ENCODE results near the gene CSNK1D.
"Not testable (repeated sequence)": the region's sequence is repeated elsewhere in the genome, so short reads cannot be mapped to it uniquely, and the experiment has no call there.

The CSNK1D gene

DNA sequence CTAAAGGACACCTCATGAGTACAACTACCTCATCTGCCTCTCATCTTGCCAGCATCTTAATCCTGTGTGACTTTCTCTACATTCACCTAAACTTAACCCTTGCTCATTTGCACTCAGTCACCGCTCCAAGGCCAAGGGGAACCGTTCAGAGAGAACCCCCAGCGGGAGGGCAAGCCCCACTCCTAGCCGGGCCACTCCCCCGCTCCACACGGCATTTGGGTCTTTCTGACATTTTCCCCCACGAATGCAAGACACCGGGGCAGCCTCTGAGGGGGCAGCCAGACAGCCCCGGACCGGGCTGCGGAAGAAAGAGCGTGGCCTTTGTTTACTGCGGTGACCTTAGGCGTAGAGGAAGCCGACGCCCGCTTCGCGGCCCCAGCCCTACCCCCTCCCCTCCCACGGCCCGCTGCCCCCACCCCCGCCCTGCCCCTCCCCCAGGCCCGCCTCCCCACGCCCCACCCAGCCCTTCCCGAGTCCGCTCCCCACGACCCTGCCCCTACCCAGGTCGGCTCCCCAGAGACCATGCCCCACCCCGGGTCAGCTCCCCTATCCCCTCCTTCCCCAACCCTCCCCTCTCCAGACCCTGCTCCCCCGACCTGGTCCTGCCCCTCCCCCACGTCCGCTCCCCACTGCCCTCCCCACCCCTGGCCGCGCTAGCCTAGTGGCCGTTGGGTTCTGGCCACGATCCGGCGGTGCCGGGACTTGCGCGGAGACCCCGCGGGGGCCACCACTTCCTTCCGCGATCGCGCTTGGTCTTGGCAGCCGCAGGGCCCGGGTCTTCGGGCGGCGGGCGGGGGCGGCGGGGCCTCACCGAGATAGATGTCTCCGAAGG, 789 bp downstream of the CSNK1D start:
- no peak for DNase-seq

DNA sequence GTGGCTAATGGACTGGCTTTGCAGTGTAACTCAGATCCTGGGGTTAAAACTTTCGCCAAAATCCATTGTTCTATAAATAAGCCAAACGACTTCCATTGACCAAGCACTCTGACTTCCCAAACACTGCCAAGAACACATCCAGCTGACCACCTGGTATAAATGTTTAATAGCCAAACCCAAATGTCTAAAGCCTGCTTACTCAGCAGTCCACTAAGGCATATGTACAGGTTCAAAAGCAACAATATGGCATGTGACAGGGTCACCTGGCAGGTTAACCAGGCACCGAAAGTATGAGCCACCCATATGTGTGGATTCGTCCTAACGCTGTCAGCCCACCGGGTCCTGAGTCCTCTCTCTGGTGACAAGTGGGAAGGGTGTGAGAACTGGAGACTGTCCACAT, 2.1 kb downstream of the CSNK1D start:
- no peak for DNase-seq

DNA sequence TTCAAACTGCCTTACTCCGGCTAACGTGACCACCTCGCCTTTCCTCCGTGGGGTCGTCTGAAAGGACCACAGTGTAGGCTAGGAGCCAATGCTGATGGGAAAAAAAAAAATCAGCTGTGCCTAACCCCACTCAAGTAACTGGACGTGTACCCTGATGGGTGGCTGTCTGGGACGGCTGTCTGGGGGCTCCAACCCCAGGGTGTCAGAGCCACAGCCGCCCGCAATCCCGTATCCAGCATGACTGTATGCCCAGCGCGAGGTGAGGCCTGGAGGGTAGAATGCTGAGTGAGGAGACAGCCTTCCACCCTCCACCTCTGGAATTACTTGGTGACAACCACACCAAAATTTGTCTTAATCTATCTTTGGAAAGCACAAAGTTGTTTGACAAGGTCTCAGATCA, 2.8 kb downstream of the CSNK1D start:
- no peak for DNase-seq

DNA sequence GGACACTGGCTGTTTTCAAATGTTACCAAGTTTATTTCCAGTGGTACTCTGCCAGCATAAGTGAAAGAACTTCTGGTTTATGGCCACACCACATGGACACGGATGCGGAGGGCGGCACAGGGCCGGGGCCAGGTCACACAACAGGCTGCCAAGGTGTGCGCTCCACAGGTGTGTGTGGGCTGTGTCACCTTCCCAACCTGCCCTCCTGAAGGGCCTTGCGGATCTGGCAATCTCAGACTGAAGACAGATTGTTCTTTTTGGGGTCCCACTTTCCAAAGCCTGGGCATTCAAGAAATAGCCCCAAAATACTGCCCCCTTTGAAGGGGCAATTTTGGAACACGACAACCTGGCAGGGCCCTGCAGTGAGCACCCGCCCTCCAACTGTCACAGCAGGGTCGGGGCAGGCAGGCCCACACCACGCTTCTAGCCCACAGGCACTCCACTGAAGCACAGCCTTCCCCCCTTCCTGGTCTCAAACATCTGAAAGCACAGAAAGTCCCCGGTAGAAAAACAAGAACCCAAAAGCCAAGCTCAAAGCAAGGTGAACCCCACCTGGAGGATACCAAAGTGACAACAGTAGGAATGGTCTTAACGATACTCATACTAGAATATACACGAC, 3.5 kb downstream of the CSNK1D start:
- DNase-seq, result no peak

DNA sequence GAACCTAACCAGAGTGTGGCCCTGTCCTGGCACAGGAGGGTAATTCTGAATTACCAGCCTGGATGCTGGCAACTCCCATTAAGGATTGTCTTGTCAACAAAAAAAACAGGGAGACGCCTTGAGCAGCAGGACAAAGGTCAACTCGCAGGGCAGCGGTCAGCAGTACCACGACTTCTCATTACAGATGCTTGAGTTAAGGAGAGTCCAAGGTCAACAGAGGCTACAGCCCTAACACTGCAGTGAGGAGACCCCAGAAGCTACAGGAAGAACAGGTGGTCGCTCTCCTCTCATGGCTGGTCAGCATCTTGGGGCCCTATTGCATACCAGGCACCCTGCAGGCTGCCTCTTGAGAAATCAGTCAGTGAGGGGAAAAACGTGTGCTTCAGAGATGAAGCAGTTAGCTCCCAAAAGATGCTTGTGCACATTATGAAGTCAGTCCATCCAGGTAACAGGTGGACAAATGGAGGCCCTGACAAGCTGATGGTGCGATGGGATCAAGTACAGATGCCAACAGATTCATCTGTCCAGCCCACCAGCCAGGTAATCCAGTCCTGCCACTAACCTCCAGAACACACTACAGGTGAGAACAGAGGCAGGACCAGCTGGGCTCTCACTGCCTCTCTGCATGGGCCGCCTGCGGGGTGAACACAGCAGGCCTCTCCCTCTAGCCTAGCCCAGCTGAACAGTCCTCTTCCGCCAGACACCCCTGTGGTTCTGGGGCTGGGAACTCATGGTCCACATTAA, 4.2 kb downstream of the CSNK1D start:
- no peak for DNase-seq

DNA sequence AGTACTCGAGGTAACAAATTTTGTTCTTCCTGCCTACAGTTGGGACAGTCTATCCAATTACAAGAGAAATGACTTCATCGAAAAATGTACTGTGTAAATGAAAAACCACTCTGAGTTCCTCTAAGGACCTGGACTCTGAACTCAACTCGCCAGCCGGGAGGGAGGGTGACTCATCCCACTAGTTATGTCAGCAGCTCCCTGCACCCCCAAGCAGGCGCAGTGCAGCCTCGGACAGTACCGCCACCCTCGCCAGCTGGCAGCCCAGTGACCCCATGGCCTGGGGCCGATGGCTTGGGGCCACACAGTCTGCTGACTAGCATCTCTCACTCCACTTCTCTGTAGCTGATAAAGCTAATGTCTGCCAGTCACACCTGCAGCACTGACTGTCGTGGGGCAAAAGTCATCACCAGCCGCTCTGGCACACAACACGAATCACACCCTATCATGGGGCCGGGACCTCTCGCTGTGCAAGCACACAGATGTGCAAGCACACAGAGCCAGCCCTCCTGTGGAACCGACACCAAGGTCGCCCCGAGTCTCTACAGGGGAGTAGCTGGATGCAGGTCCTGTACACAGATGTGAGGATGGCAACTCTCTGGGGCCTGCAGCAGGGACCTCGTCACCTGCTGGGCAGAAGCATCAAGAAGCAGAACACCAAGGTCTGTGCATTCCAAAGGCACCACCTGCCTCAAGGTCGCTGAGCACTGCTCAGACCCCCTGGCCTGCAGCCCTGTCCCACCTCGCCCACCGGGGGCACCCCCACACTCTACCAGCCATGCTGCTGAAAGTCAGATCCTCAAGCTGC, 5.7 kb downstream of the CSNK1D start:
- no peak for DNase-seq

DNA sequence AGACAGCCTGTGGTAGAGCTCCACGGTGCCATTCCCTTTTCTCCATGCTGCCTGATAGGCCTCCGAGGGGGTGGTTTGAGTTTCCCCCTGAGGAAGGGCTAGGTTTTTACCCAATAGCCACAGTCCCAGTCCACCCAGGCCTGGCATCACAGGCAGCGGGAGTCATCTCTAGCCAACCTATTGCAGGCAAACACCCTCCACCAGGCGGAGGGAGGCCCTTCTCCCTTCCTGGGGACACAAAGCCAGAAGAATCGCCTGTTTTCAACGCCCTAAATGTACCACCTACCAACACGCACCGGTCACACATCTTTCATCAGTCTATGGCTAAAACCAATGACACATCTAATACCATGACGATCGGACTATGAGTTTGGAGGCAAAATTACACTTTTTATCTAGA, 7.4 kb downstream of the CSNK1D start:
- no peak for DNase-seq

DNA sequence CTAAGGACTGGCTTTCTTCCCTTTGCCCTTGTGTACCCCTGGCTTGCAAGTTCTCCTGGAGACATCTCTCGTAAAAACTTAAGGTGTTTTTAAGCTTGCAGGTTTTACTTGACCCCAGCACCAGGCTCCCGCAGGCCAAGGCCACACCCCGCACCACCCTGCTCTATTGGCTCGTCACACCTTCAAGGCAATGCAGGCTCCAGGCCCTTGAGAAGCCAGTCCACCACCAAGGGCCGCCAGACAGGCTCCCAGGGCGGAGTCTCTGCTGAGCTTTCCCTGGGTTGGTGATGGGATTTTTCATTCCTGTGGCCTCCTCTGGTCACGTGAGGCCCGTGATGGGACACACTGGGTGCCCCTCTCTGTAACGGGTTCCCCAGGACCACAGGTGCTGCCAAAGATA, 9.9 kb downstream of the CSNK1D start:
- DNase-seq, result no peak

DNA sequence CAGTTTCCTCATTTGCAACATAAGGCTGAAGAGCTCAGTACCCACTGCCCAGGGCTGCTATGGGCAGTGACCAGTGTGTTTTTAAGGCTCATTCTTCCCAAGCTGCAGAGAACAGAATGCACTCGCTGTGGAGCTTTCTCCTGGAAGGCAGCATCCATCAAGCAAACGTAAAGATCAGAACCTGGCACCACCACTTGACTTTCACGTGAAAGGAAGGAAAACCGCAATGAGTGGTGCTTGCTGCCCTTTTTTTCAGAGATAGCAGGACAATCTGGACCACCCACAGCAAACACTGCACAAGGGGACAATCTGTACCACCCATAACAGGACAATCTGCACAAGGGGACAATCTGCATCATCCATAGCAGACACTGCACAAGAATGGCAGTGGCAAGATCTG, 11.2 kb downstream of the CSNK1D start:
- no peak for DNase-seq

DNA sequence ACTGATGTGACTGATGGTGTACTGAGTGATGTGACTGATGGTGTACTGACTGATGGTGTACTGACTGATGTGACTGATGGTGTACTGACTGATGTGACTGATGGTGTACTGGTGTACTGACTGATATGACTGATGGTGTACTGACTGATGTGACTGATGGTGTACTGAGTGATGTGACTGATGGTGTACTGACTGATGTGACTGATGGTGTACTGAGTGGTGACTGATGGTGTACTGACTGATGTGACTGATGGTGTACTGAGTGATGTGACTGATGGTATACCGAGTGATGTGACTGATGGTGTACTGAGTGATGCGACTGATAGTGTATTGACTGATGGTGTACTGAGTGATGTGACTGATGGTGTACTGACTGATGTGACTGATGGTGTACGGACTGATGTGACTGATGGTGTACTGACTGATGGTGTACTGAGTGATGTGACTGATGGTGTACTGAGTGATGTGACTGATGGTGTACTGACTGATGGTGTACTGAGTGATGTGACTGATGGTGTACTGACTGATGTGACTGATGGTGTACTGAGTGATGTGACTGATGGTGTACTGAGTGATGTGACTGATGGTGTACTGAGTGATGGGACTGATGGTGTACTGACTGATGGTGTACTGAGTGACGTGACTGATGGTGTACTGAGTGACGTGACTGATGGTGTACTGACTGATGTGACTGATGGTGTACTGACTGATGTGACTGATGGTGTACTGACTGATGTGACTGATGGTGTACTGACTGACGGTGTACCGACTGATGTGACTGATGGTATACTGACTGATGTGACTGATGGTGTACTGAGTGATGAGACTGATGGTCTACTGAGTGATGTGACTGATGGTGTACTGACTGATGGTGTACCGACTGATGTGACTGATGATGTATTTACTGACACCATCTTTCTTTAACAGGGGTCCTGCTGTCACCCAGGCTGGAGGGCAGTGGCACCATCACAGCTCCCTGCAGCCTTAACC, 13.2 kb downstream of the CSNK1D start:
- not testable (repeated sequence) for DNase-seq

DNA sequence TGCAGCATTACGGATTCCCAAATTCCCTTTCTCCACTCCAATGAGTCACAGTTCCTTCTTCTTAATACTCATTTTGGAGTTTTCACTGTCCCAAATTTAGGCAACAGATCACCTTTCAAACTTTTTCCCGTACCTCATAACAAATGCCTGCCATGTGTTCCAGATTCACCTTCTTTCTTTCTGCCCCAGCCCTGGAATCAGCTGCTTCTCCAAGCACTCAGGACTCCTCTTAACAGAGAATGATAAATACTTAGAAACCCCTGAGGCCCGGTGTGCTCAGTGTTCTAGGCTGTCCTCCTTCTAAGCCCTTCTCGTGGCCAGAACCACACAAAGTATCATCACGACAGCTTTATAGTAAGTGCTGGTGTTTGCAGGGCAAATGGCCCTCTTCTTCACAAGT, 14.9 kb downstream of the CSNK1D start:
- no peak for DNase-seq

DNA sequence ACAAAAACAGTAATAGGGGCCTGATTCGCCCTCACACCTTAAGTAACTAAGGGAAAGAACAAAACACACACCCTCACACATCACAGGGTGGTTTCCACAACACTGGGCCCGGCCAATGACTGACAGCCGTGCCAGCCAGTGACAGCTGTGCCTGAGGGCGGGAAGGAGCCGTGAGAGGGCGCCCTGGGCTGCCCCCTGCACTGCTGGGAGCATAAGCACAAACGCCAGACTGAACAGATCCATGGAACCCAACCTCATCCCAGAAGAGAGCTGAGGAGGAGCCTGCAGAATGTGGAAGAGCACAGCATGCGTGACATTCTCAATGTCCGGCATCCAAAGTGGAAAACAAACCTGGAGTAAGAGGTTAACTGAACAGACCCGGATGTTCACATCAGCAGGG, 16.0 kb downstream of the CSNK1D start:
- DNase-seq, result no peak

DNA sequence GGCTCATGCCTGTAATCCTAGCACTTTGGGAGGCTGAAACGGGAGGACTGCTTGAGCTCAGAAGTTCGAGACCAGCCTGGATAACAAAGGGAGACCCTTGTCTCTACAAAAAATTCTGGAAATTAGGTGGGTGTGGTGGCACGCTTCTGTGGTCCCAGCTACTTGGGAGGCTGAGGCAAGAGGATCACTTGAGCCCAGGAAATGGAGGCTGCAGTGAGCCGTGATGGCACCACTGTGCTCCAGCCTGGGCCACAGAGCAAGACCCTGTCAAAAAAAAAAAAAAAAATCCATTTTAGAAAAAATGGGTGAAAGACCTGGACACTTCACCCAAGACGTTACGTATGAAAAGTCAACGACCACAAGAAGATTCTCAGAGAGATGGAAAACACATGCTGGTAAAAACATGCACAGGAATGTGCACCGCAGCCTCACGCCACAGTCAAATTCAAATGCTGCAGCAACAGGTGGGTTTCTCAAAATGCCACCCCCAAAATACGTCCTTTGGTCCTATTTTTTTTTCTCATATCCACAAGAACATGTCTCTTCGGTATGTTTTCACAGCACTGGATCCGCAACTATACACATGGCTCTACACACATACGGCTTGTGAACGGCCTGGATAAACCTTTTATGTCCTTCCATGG, 17.1 kb downstream of the CSNK1D start:
- DNase-seq, result no peak

DNA sequence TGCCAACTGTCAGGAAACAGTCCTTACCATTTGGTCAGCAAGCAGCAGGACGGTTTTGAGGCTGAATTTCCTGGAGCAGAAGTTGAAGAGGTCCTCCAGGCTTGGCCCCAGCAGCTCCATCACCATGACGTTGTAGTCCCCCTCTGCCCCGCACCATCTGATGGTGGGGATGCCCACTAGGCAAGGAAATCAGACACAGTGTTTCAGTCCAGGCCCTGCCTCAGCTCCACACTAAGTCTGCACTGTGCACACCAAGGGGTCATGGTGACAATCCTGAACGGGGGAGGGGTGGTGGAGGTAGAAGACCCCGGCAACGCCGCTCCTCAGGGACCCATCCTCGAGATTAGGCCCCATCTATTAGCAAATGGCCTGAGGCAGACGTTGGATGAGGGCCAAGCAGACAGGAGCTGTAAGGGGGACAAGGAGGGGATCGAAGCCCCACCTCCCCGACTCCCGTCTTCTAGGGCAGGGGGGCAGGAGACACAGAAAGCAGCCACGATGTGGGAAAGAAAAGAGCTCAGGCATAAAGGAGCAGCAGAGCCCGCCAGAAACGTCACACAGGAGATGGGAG, 18.0 kb downstream of the CSNK1D start:
- no peak for DNase-seq

DNA sequence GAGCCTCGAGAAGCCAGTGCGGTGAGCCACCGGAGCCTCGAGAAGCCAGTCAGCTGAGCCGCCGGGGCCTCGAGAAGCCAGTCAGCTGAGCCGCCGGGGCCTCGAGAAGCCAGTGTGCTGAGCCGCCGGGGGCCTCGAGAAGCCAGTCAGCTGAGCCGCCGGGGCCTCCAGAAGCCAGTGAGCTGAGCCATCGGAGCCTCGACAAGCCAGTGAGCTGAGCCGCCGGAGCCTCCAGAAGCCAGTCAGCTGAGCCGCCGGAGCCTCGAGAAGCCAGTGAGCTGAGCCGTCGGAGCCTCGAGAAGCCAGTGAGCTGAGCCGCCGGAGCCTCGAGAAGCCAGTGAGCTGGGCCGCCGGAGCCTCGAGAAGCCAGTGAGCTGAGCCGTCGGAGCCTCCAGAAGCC, 18.8 kb downstream of the CSNK1D start:
- DNase-seq, result not testable (repeated sequence)

DNA sequence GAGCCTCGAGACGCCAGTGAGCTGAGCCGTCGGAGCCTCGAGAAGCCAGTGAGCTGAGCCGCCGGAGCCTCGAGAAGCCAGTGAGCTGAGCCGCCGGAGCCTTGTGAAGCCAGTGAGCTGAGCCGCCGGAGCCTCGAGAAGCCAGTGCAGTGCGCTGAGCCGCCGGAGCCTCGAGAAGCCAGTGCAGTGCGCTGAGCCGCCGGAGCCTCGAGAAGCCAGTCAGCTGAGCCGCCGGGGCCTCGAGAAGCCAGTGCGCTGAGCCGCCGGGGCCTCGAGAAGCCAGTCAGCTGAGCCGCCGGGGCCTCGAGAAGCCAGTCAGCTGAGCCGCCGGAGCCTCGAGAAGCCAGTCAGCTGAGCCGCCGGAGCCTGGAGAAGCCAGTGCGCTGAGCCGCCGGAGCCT, 19.4 kb downstream of the CSNK1D start:
- not testable (repeated sequence) for DNase-seq

DNA sequence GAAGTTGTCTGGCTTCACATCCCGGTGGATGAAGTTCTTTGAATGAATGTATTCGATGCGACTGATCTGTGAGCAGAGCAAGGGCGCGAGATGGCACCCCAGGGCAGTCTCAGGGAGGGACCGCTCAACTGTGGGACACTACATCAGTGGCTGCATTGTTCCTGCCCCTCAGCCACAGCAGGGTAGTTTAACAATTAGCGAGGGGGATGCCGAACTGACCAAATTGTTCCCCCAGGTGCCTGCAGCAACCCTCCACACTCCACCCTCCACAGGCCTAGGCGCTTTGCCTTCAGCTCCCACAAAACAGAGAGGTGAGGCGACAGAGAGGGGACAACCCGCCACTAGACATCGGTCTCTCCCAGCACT, 20.3 kb downstream of the CSNK1D start:
- no peak for DNase-seq

DNA sequence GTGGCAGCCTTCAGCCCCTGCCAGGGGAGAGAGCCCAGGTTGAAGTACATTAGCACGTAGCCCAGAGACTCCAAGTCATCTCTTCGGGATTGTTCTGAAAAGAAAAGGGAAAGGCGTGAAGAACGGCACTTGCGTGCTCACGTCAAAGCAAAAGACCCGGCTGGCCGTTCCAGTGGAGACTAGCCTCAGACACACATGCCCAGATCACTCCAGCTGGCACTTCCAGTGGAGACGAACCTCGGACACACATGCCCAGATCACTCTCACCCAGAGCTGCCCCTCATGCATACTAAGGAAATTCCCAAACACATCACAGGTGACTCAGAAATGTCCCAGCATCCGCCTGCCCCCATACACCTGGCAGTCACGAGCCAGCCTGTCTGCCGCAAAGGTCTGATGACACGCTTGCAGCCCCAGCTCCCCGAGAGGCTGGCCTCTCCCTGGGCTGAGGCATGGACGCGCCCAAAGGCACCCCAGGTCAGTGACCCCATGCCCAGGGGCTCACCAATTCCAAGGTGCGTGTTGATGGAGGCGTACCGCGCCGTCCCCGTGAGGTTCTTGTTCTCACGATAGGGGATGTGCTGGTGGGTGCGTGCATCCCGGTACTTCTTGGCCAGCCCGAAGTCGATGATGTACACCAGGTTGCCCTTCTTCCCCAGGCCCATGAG, 20.9 kb downstream of the CSNK1D start:
- no peak for DNase-seq

DNA sequence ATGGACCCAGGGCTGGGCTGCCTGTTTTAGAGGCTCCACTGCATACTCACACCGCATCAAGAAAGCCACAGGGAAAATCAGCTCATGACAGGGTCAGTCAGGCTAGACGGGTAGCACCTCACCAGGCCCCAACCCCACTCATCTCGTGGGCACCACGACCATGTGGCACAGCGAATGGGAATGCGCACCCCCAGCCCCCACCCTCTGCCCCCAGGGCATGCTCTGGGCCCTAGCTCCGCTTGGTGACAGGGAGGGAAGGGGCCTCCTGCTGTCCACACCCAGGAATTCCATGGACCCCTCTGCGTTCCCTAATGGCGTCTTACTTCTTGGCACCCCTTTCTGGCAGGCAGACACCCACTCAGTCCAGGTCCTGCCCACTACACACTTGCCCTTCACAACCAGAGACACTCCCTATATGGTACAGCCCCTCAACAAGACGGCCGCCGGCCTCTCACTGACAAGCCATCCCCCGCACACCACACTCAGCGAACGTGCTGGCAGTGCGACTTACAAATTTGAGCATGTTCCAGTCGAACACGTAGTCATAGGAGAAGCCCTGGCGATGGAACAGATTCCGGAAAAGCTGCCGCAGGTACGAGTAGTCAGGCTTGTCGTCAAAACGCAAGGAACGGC, 22.5 kb downstream of the CSNK1D start:
- no peak for DNase-seq

Measured in NCI-H187 (cell line).